NCI-H146 treated with DMSO at 0.1 percent for 48 hours (cell line): ENCODE data around the gene C1orf116.

Experiments
- DNase-seq: peaks from one replicate; lab custom pipeline; 2025; ENCODE audit not compliant: unreplicated experiment; lab: John Stamatoyannopoulos, UW

The C1orf116 gene

GRCh38 chr1:207035877-207036551 is 3.5 kb upstream of the C1orf116 start:
- no peak for DNase-seq

DNA sequence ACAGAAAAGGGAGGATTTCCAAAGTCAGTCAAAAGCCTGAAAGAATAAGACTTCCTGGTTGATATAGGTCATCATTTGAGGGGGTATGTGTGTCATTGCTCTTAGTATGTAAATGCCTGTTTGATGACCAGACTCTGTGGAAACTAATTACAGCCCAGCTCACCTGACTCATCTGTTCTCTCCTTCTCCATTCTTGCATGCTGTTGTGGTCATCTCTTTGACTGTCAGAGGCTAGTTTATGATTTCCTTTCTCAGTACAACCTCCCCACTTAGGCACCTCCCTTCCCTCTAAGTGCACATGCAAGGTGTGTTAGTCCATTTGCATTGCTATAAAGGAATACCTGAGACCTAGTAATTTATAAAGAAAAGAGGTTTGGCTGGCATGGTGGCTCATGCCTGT is 2.4 kb upstream of the C1orf116 start:
- DNase-seq: no peak

GRCh38 chr1:207034208-207034607 is 1.7 kb upstream of the C1orf116 start:
- no peak for DNase-seq

GRCh38 chr1:207033302-207033701 is 746 bp upstream of the C1orf116 start:
- no peak for DNase-seq

- peak; percentile 62 for DNase-seq
Measured at GRCh38 chr1:207031632-207032264, 808 bp downstream of the C1orf116 start.

GRCh38 chr1:207031016-207031415 is 1.5 kb downstream of the C1orf116 start:
- no peak for DNase-seq

DNA sequence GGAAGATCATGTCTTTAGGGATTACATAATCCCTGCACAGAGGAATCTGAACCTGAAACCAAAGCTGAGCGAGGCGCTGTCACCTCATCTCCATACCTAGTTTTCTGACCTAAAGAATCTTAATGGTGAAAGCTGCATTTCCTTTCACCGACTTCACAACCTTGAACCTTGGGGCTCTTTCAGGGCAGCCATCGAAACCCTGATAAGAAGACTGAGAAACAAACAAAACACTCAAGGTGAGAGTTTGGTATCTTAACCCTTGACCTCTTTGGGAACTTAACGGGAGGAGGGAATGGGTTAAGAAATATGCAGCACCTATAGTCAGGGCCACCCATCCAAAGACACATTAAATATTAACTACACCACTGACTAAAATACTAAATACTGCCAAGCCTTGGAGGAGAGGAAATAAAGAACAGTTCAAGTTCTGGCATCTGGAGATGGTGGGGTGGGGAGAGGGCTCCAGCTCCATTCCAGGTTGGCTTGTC is 2.0 kb downstream of the C1orf116 start:
- DNase-seq: no peak

DNA sequence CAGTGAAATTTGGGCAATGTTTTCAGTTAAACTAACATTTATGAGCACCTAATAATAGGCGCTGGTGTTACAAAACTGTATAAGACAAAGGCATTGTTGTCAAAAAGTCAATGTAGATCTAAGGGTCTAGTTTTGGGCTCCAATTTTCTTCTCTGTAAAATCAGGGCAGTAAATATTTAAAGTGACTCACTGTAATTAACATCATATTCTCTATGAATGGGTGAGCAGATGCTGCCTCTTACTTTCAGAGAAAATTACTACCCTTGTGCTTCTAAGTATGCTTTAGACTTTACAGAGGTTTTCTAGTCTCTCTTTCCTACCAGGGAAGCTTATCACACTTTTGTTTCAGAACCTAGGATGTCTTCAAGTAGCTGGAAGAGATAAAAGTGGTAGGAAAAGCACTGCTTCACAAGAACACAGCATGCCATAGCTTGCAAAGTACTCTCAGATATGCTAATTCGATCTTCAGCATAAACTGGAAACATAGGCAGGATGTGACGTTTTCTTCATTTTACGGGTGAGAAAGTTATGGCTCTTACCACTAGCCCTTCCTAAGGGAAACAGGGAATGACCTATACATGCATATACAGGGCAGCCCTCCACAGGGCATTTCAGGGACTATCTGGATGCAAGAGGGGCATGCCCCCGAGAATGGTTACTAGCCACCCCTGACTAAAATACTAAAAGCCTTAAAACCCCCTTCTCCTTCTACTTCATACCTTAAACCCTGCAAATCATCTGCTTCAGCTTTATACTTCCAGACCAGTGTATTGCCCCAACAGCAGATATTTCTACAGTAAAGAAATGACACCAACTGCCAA is 2.6 kb downstream of the C1orf116 start:
- peak; percentile 4 for DNase-seq

DNA sequence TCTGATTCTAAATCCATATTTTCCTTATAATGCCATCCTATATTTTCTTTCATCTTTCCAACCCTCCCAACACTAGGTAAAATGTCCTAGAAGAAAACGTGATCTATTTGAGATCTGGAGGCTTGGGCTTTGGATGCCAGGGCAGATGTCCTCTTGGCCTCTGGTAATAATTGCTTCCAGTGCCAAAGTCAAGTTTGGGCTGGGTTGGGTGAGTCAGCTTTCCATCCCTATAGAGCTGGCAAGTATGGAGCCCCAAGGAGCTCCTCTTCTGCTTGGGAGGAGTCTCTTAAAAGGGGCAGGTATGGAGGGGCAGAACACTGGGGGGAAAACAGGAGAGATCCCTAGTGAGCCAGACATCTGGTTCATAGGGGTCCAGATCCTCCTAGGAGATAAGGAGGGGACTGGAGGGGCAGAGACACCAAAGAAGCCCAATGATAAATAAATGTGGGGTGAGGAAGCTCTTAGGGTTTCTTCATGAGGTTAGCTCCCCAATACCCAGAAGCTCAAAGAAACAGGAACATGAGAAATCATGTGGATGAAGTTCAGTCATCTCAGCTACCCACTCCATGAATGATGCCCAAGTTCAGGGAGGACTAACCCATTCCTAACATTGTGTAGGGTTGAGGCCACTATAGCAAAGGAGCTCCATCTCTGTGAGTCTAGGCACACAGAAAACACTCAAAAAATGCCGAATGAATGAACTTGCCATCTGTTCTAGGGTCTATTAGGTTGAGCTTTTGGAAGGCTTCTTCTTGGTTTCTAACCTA is 3.5 kb downstream of the C1orf116 start:
- no peak for DNase-seq

- no peak for DNase-seq
Measured at GRCh38 chr1:207027921-207028320, 4.6 kb downstream of the C1orf116 start.

GRCh38 chr1:207027206-207027777 is 5.3 kb downstream of the C1orf116 start:
- DNase-seq: no peak

DNA sequence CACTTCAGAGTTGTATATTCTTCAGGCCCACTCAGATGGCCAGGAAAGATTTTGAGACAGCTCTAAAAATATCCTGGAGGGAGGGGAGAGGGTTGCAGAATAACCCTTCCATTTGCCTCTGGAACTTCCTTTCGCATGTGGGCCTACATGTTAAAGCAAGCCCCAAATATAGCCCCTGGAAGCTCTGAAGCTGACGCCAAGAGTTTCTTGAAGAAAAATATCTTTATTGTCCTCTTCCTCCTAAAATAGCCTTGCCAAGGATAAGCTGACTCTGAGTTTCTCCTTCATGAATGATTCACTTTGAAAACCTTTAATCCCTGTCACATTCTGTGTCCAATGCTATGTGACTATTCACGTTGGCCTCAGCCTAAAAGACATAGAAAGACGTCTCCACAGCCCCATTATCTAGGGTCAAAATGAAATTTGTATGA is 6.4 kb downstream of the C1orf116 start:
- no peak for DNase-seq

DNA sequence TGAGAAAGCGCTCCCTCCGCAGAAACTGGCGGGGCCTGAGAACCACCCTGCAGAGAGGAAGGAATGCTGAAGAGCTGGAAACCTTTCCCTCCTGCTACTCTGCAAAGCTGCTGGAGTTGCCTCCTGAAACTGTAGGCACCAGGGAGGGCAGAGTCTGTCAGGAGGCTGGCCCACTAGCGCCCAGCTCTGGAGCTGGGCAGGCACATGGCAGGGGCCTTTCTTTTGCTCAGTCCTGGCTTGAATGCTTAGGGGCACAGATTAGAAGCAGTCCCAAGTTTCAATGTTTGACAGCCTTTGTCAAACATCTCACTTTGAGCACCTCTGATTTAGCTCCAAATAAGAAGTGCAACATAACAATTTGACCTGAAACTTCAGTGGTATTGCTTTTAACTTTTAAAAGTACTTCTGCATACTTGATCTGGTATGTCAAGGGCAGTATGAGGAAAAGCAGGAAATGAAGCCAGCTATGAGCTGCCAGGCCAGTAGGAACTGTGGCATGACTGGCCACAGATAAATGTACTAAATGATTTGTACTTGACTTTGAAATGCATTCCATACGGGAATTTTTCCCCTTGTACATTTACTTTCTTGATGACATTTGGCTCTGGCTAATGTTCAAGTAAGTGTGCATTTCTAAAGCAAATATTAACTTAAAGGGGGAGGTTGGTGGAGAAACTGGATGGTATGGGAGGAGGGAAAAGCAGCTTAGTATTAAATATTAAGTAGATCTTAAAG is 7.2 kb downstream of the C1orf116 start:
- no peak for DNase-seq

- no peak for DNase-seq
Measured at GRCh38 chr1:207024202-207025145, 8.1 kb downstream of the C1orf116 start.

DNA sequence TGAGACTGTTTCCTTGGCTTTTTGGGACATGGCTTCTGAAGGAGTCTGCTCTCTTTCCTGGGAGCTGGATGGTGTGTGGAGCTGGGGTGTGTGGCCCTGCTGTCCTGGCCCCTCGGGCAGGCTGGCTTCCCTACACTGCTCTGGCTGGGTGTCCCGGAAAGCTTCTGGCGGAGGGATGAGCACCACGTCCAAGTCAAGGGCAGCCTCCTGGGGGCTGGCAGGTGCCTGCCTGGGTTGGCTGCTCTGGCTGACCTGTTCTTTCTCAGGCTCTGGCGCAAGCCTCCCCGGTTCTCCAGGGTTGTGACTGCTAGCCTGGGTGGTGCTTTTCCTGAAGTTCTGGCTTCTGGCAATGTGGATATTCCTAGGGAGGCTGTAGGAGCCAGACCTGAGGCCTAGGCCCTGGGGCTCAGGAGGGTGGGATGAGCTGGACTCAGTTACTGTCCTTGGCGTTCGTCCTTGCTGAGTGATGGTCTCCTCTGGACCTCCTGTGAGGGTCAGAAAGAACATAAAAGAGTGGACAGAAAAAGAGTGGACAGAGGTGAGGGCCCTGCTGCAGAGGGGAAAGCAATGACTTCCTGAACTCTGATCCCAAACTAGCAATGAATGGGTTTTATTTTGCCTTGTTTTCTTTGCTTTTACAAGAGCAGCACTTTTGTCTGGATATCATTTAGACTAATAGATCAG is 9.4 kb downstream of the C1orf116 start:
- no peak for DNase-seq

GRCh38 chr1:207021876-207022596 is 10.5 kb downstream of the C1orf116 start:
- no peak for DNase-seq

GRCh38 chr1:207021139-207021861 is 11.3 kb downstream of the C1orf116 start:
- DNase-seq: no peak
